GM06990 (cell line): ENCODE results near the gene YARS1.

Experiments used
- DNase-seq: peaks from one replicate; pipeline ENCODE4 v3.0.0-alpha.2; 2011; ENCODE audit not compliant: insufficient read length; ENCODE audit errors: extremely low read depth
- H3K27me3 ChIP-seq: replicated peaks from 2 replicates; pipeline ENCODE4 v1.6.0; 2011; ENCODE audit warnings: low read length; ENCODE audit not compliant: control insufficient read depth, insufficient read depth
- H3K36me3 ChIP-seq: 2 replicates; pipeline ENCODE4 v1.5.1; 2011; ENCODE audit warnings: low read length; ENCODE audit not compliant: control insufficient read depth, insufficient read depth
- H3K4me3 ChIP-seq: replicated peaks from 2 replicates; pipeline ENCODE4 v1.5.1; 2011; ENCODE audit warnings: low read depth, mild to moderate bottlenecking, control low read depth, low read length
- CTCF ChIP-seq: IDR thresholded peaks from 2 replicates; pipeline ENCODE4 v1.5.1; 2011; ENCODE audit warnings: low read length, control low read depth, mild to moderate bottlenecking, inconsistent platforms; ENCODE audit not compliant: insufficient read depth, poor library complexity, severe bottlenecking

Gene YARS1

GRCh38 chr1:32861904-32862695, 44.9 kb upstream of the YARS1 start:
- Histone ChIP-seq H3K36me3 (peaks cover 14% of the 10 kb centered on the region), H3K27me3 (no peaks in the 10 kb centered on the region), H3K4me3 (no peak overlapping the region)
- no peak for TF ChIP-seq CTCF
- no peak for DNase-seq

GRCh38 chr1:32860566-32860965, 43.4 kb upstream of the YARS1 start:
- TF ChIP-seq CTCF = no peak

GRCh38 chr1:32859915-32860314, 42.8 kb upstream of the YARS1 start:
- DNase-seq = no peak
- peaks cover 16% of the 10 kb centered on the region for H3K36me3 ChIP-seq
- no peak overlapping the region for H3K4me3 ChIP-seq
- TF ChIP-seq CTCF = no peak
- H3K27me3 ChIP-seq = no peaks in the 10 kb centered on the region

More at GRCh38 chr1:32860566-32860965, 43.4 kb upstream of the YARS1 start:
- H3K27me3 ChIP-seq = no peaks in the 10 kb centered on the region
- DNase-seq = no peak
- H3K36me3 ChIP-seq = peaks cover 16% of the 10 kb centered on the region
- no peak overlapping the region for H3K4me3 ChIP-seq

- Histone ChIP-seq H3K27me3 (no peaks in the 10 kb centered on the region), H3K4me3 (no peak overlapping the region), H3K36me3 (peaks cover 16% of the 10 kb centered on the region)
- DNase-seq = no peak
- TF ChIP-seq CTCF = no peak
These were observed 41.6 kb upstream of the YARS1 start for GRCh38 chr1:32858791-32859190.

- no peak for TF ChIP-seq CTCF
- Histone ChIP-seq H3K27me3 (no peaks in the 10 kb centered on the region), H3K4me3 (no peak overlapping the region), H3K36me3 (peaks cover 15% of the 10 kb centered on the region)
- DNase-seq = no peak
These were observed 41.0 kb upstream of the YARS1 start for GRCh38 chr1:32858136-32858535.
